Stimulated activated CD8-positive, alpha-beta memory T cell treated with anti-CD3 and anti-CD28 coated beads, Interleukin-4, amount 100 ng/mL, for 4 hours (primary cell): Measurements from ENCODE around the gene SVOP.

Experiments used
- DNase-seq, 2 donors: peaks; one replicate each; pipeline ENCODE4 v3.0.0-alpha.2; 2020; ENCODE audit warnings: low read depth in 2 of 2, low spot score in 1 of 2

The SVOP gene

DNA sequence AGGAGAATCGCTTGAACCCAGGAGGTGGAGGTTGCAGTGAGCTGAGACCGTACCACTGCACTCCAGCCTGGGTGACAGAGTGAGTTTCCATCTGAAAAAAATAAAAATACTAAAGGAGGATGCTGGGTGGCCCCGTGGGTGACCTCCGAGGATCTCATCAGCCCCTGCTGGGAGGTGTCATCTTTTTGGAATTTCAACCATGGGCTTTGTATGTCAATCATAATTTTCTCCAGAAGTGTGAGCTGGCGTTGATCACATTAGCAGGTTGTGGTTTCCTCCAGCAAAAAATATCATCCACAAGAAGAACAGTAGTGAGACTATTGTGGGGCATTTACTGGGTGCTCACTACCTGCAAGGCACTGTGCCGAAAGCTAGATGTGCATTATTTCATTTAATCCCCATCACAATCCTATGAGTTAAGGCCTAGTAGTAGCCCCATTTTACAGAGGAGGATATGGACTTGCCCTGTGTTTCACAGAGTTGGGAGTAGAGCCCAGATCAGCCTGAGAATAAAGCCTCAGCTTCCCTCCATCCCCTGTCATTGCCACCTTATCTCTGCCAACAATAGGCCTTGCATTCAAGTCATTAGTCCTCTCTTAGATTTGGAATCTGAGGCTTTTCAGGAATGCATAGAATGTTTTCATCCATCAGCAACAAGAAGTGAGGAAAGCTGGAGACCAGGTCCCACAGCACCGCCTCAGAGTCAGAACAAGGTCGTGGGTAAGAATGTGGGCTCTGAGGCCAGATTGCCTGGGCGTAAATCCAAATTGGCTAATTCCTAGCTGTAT, 39.8 kb downstream of the SVOP start:
- no peak for DNase-seq

DNA sequence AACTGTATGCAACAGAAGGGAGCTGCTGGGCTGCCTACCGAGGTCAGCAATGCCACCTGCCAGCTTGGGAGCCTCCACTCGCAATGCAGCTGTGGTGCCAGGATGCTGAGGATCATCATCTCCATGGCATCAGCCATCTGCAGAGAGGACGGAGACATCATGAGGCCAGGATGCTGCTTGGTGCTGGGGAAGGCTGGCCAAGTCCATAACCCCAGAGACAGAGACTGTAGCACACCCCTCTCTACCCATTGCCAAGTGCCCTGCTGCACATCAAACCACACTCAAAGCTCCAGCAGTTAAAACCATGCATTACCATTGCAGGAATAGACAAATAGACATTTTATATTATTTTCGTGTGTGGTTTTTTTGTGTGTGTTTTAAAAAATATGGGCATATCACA, 43.5 kb downstream of the SVOP start:
- no peak for DNase-seq

DNA sequence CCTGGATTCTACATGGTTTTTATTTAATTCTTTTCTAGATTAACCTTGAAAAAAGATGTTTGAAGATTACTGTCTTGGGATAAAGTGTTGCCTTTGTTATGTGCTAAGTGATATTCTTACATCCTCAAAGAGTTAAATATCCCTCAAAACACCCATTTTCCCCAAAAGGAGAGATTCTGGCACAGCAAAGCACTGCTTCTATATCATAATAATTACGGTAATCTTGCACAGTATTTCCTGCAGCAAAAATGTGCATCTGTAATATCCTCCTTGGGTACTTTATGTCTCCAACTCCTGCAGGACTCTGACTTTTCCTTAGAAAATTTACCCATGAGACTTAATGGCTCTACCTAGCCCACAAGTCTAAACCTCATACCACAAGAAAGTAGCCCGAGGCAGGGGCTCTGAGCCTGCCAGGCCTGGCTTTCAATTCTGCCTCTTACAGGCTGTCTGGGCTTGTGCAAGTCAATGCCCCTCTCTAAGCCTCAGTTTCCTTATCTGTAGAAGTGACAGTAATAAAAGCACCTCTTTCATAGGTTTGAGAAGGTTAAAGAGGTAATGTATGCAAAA, 45.8 kb downstream of the SVOP start:
- DNase-seq: no peak

DNA sequence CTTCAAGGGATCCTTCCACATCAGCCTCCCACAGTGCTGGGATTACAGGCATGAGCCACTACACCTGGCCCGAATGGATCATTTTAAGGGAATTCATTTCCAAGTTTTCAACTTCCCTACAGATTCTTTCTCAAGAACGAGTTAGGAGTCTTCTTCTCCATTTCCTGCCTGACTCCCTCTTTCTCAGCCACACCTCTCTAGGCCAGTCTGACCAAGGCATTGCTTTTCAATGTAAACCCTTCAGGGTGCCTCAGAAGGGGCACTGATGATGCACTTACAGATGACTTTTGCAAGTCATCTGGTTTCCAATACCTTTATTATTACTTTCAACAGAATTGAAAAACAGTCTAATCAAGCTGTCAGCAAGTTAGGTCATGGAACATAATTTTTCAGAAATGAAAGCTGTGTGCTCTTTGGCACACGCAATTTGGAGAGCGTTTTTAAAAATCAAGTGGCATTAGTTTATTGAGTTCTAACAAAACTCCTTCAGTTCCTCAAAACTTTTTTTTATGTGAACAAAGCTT, 47.2 kb downstream of the SVOP start:
- no peak for DNase-seq

DNA sequence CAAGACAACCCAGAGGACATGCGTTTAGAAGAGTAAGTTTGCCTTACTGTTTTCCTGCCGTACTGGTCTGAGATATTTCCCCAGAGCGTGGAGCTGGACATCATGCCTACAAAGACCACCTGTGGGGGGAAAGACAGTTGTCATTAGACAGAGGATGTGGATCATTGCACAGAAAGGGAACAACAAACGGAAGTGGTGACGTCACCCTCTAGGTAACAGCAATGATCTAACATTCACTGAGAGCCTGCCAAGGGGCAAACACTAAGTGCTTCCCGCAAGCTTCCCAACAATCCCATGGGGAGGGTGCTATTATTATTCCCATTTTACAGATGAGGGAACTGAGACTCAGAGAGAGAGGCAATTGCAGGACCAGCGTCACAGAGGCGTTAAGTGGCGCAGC, 48.5 kb downstream of the SVOP start:
- no peak for DNase-seq

DNA sequence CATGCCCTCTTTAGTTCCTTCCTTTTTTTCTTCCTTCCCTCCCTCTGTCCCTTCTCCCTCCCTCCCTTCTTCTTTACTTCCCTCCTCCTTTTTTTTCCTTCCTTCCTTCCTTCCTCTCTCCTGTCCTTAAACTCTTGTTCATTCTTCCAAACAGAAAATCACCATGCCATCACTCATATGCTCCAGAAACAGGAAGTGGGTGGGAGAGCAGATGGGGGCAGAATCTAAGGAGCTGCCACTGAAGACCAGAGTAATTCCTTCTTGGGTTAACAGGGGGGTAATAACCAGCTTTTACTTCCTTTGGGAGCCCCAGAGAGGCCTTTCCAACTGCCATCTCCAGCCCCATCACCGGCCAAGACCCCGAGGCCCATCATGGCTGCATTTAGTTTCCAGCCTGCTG, 51.2 kb downstream of the SVOP start:
- DNase-seq: no peak

DNA sequence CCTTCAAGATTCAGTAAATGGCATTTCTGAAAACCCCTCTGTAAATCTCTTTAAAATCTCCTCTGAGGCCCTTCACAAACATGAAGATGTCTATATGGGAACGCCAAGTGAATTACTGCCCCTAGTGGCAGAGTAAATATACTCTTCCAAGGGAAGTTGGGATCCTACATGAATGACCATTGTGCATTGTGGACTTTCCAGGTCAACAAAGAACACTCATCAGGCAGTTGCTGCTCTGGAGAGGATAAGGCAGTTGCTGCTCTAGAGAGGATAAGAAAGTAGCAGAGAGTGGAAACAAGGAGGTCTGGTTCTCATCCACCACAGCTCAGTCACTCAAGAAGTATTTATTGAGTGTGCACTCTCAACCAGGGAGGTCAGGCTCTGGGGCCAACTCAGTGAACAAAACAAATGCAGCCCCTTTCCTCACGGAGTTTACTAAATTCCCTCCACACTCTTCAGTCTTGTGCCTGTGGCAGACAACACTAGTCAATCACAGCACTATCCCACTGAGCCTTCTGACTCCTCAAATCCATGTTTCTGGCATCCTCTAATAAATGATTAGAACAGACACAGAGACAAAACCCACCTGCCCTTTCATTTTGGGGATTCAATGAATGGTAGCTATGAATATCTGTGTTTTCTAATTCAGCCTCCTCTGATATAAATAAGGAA, 52.9 kb downstream of the SVOP start:
- no peak for DNase-seq

DNA sequence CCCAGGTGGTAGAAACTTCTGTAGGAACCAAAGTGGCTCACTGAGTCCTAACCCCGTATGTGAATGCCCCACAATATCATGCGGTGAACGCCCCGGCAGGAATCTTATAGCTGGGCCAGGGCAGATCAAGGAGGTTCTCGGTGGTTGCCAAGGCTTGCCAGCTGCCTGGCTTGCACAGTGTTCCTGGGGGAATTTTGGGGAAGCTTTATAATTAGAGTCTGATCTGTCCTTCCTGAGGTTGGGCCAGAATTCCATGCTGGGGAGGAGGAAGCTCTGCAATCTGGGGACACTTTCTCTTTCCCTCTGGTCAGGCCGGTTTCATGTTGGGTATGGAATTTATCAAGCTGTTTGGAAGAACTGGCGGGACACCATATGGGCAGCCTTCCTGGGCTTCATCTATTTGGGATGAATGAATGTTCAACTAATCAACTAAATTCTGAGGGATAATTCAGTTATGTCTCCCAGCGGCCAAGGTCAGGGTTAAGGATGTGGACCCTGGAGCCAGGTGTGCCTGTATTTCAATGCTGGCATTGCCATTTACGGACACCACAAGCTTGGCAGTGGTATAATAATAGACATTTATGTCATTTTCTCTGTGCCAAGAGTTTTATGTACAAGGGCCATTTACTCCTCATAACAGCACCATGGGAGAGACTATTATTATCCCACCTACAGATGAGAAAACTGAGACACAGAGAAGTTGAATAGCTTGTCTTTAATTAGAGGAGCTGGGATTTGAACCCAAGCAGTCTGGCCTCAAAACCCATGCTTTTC, 54.3 kb downstream of the SVOP start:
- no peak for DNase-seq

DNA sequence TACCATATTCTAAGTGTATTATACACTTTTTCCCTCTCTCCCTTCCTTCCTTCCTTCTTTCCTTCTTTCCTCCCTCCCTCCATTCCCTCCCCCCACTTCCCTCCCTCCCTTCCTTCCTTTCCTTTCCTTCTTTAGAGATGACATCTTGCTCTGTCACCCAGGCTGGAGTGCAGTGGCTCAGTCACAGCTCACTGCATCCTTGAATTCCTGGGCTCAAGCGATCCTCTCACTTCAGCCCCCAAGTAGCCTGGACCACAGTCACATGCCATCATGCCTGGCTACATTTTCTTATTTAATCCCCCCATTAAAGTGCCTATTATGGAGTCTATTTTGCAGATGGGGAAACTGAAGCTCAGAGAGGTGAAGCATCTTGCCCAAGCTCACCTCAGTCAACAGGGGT, 55.0 kb downstream of the SVOP start:
- DNase-seq: no peak

DNA sequence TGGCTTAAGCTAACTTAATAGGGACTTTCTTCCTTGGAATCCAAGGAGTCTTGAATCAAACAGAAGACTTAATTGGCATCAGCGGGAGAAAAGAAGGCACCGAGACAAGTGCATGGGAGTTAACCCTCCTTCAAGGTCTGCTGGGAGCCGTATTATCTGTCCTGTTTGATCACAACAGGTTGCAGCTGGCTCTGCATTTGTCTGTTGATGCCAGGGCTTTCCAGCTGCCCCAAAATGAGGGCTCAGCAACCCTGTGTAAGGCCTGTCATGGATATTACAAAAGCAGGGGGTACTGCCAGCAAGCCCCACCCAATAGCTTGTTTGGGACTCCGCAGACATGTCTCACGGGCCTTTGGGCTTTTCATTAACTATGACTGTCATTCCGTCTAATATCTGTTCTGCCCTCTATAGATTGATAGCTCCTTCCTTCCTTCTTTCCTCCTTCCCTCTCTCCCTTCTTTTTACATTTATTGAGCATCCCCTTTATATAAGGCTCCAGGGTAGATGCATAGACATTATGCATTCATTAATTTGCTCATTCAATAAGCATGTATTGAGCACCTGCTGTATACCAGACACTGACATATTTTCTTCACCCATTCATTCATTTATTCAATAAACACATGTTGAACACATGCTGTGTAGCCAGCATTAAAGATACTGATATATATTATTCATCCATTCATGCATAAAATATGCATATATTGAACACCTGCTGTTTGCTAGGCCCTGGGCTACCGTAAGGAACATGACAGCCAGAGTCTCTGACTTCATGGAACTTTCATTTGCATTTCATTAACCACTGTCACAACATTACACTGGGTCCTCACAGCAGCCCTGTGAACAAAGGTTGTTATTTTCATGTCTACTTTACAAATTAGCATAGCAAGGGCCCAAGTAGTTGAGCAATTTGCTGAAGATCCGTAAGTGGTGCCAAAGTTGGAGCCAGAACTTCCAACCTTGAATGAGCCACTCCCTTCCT, 56.2 kb downstream of the SVOP start:
- no peak for DNase-seq

DNA sequence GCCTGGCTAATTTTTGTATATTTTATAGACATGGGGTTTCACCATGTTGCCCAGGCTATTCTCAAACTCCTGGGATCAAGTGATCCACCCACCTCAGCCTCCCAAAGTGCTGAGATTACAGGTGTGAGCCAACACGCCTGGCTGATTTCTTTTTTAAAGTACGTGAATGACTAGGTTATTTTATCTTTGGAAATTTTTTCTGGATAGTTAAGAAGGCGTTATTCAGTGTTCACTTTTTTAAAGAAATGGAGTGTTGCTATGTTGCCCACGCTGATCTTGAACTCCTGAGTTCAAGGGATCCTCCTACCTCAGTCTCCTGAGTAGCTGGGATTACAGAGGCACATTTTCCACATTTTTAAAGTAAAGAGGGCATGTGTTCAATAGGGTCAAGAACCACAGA, 58.6 kb downstream of the SVOP start:
- no peak for DNase-seq

DNA sequence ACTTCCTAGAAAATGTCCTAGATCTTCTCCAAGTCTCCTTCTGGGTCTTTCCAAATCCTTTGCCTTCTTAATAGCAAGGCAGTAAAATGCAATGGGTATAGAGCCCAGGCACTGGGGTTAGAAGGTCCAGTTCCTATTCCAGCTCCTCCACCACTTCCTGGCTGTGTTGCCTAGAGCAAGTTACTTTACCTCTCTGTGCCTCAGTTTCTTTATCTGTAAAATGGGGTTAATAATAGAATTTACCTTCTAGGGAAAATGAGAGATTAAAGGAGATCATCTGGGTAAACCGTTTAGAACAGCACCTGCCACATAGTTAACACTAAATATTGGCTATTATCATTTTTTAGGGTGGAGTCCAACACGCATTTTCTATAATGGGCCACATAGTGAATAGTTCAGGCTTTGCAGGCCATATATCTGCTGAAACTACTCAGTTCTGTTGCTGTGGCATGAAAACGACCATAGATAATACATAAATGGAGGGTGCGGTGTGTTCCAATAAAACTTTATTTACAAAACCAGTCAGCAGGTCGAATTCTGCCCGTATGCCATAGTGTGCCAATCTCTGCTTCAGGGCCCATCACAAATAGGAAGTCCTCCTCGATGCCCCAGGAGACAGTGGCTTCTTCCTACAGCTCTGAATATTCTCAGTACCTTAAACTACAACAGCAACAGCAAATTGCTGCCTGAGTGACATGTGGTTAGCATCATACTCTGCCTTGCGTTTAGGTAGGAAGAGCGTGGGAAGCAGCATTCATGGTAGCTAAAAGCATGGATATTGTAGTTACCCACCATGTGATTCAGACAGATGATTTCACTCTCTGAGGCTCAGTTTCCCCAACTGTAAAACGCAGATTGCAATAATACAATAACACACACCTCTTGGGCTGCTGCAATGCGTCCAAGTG, 60.9 kb downstream of the SVOP start:
- no peak for DNase-seq

DNA sequence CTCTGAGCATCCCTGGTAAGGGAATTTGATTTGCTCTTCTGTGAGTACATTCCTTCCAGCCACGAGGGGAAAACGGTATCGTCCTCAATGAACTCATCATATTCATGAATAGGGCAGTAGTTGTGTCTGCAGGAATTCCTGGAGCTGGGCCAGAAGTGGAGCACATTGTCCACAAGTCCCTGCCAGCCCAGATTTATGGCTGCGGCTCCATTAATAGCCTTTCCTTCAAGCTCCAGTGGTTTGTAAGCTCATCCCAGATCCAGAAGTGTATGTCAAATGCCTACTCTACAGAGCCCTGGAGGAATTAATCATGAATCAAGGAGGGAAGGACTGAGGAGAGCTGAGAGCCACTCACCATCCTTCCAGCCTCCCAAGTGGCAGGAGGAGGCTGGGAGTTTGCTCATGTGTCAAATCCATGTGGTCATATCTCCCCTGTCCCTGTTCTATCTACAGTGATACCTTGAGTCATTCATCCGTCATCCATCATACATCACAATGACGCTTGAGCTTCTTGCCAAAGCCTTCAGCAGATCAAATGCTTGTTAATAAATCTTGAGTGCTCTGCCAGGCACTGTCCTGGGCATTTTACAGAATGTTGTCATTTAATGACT, 65.5 kb downstream of the SVOP start:
- no peak for DNase-seq

DNA sequence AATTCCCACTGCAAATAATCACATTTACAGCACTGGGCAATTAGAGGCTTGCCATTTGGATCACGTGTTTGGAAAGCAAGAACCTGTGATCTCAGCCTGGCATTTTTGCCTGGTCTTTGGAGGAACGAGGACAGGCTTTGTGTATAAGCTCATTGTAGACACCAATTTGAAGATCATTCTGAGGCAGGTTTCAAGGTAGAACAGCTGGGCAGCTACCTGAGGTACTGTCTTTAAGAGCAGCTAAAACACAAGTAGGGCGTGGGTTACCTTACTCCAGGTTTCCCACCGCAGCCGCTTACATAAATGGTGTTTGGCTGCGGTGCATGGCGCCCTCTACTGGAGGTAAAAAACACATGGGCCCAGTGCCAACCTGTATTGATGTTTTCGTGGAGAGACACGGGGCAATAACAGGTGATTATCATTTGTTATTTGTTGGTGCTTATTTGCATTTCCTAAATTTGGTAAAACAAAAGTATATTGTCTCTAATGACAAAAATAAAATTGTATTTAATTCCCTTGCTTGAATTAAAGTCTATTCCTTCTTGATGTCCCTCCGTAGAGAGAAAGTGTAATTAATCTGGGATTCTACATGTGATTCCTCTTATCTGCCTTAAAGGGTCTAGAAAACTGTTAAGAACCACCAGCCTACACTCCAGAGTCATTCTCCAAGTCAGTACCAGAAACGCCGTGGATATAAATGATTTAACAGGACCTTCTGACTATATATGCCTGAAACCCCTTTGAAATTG, 69.7 kb downstream of the SVOP start:
- peak; percentile 23 to 31 for DNase-seq

DNA sequence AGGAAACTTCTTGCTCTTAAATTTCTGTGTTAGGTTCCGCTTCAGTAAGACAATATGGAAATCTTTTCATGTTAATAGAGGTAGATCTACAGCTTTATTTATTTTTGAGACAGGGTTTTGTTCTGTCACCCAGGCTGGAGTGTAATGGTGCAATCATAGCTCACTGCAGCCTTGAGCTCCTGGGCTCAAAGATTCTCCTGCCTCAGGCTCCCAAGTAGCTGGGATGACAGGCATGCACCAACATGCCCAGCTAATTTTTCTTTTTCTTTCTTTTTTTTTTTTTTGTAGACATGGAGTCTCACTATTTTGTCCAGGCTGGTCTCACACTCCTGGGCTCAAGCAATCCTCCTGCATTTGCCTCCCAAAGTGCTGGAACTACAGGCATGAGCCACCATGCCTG, 70.9 kb downstream of the SVOP start:
- DNase-seq: no peak

DNA sequence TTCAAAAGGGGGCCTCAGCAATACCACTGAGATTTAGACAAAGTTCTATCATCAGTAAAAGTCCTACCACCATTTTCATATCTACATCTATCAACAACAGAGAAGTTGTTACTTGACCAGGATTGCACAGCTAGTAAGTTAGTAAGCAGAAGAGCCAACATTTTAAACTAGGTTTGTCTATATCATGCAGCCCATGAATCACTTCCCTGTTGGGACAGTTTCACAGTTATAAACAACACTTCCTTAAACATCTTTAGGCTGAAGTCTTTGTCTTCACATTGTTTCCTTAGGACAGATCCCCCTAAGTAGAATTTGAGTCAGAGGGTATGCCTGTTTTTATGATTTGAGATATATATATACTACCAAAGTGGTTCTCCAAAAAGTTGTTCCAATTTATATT, 72.5 kb downstream of the SVOP start:
- DNase-seq: no peak

DNA sequence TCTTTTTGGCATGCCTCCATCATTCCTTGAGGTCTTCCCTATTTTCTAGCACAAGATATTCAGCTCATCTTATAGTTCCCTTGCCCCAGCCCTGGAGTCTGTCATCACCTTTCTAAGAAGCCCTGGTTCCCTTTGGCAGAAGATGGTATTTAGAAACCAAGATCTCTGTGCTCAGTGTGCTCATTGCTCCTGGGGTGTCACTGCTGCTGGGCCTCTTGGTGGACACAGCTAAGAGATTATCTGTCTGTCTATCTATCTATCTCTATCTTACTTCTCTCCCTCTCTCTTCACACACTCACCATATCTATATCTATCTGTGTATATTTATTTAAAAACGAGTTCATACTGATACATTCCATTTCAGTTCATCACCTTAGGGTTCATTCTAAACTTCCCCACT, 73.8 kb downstream of the SVOP start:
- no peak for DNase-seq

DNA sequence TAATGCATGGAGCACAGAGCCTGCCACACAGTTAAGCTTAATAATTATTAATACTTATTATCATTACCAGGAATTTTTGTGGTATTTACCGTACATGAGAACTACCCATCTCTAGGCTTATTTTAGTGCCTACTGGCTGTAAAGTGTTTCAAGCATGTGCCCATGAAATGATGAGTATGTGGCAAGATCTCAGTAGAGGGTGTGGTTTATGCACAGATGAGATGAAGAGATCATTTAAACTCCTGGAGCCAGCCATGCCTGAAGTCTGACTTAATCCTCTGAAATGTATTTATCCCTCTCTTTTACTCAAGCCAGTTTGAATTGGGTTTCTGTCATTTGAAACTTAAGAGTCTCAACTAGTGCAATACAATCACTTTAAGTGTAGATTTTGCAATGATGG, 80.7 kb downstream of the SVOP start:
- DNase-seq: no peak
